AG10803 (cell line): Measurements from ENCODE around the gene MLF2.
A peak's percentile ranks its signal among the peaks of the same experiment; 100 is the strongest.

Experiments used
- DNase-seq: peaks from one replicate; pipeline ENCODE4 v3.0.0; 2010; ENCODE audit warnings: low read depth
- H3K4me3 ChIP-seq: 2 replicates; pipeline ENCODE4 v1.5.1; 2011; ENCODE audit warnings: mild to moderate bottlenecking, low read length, control low read depth
- TF ChIP-seq, protein P1 (sequence below): conservative IDR thresholded peaks from 2 replicates; pipeline ENCODE4 v1.5.1; 2011; ENCODE audit warnings: mild to moderate bottlenecking, low read length, control low read depth, inconsistent platforms

MLF2 gene

DNA sequence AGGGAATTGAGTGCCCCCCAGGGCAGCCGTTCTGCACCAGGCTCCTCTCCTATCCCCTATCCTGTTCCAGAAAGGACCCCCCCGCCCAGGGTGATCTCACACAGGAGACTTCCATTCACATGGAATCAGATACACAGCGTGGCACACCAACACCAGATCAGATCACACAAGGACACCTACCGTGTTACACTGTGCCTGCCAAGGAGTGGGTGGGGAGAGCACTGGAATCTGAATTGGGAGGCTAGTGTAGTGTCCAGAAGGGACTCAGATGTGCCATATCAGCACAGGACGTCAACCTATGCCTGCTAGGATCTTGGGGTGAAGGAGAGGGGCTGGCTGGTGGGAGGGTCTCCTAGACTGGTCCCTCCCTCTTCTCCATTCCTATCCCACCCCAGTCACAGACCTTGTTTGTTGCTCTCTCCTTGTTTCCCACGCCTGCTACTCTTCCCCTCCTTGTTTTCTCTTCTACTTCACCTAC lies 15.5 kb upstream of the MLF2 start:
- peak overlapping the region; percentile 87 for H3K4me3 ChIP-seq
- no peak for DNase-seq
- TF ChIP-seq, protein P1, sequence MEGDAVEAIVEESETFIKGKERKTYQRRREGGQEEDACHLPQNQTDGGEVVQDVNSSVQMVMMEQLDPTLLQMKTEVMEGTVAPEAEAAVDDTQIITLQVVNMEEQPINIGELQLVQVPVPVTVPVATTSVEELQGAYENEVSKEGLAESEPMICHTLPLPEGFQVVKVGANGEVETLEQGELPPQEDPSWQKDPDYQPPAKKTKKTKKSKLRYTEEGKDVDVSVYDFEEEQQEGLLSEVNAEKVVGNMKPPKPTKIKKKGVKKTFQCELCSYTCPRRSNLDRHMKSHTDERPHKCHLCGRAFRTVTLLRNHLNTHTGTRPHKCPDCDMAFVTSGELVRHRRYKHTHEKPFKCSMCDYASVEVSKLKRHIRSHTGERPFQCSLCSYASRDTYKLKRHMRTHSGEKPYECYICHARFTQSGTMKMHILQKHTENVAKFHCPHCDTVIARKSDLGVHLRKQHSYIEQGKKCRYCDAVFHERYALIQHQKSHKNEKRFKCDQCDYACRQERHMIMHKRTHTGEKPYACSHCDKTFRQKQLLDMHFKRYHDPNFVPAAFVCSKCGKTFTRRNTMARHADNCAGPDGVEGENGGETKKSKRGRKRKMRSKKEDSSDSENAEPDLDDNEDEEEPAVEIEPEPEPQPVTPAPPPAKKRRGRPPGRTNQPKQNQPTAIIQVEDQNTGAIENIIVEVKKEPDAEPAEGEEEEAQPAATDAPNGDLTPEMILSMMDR, result no peak

DNA sequence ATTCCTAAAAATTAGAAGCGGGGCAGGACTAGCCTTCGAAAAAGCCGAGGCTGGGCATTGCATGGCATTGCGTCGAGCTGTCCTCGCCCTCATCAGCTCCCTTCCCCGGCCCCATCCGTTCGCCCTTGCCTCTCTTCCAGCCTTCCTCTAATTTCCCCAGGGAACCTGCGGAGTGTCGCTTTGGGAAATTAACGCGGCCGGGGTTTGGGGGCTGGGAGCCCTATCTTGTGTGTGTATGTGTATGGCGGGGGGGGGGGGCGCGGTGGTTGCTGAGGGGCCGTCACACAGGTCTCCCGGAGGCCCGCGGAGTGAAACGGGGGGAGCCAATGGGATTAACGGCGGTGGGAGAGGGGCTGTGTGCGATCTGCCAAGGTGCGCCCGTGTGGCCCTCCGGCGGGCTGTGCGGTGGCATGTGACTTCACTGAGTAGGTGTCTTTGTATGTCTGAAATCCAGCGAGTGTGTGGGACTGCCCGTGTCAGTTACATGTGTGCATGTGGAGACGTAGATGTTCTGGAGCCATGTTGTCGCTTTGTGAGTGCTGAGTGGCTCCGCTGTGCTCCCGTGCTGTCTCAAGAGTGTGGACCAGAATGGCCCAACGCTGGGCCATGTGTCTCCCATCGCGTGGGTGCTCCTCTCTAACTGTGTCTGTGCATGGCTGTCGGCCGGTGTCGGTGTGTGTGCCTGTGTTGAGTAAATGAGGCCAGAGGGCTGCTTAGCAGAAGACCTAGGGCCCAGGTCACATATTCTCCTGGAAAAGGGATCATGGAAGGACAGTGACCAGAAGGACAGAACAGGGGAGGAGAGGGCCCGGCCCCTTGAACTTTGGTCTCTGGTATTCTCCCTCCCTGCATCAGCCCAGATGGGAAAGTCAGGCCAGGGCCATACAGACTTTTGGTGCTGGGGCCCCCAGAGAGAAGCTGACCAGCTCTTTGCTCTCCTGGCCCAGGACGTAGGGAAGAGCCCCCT lies 14.7 kb upstream of the MLF2 start:
- H3K4me3 ChIP-seq, result peak overlapping the region; percentile 87
- TF ChIP-seq, protein P1, result no peak
- peak; percentile 34 for DNase-seq

DNA sequence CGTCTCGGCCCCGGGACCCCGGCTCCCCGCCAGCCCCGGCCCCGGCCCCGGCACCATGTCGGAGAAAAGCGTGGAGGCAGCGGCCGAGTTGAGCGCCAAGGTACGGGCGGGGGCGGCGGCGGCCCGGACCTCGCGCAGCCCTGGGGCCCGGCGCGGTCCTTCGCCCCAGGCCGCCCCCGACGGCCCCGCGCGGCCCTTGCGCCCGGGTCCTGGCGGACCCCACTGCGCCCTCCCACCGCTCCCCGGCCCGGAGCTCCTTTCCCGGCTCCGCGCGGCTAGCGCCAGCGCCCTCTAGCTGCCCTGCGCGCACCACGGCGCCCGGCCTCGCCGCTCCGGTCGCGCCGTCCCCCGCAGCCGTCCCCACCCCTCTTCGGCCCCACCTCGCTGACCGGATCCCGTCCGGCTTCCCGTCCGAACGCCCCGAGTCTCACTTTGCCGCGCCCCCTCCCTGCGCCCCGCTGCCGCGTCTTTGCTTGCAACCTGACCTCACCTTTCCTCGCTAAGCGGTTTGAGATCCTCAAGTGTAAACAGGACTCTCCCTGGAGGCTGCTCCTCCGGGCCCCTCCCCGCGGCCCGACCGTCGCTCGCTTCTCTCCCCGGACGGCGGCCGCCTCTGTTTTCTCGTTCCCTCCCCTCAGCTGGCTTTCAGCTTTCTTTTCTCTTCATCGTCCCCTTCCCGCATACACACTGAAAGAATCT lies 13.9 kb upstream of the MLF2 start:
- peak; percentile 60 for DNase-seq
- TF ChIP-seq, protein P1, result peak; percentile 41
- H3K4me3 ChIP-seq, result peak overlapping the region; percentile 87

DNA sequence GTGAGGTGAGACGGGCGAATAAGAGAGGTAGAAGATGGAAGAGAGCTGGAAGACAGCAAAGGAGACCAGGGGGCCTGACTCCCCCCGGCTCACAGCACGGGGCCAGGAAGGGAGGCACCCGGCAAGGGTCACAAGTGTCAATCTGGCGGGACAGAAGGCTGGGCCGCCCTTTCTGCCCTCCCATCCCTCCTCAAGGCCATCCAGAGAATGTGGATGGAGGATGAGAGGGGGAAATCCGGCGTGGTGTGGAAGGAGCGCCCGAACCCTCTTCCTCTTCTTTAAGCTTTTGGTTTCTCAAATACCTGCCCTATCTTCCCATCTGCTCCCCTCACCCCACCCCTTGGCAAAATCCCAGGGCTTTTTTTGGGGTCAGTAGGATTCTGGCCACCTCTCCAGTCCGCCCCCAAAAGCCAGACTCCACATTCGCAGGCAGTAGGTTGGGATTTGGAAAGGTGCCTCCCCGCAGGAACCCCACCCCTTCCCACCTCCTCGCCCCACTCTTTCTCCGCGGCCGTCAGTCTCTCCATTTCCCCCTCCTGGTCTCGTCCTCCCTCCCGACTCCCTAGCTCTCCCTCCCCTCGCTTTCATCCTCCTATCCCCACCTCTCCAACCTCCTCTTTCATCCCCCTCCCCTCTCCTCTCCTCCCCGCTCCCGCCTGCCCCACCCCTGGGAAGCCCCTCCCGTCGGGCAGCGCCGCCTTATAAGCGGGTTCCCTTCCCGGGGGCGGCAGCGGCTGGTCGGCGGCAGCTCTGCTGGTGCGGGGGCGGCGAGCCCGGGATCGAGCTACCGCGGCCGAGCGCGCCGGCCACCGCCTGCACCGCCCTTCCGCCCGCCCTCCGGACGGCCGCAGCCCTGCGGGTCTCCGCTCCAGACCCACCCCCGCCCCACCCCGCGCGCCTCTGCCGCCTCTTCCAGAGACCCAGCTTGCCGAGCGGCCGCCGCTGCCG lies 13.0 kb upstream of the MLF2 start, which contains the start of gene PTMS:
Gene PTMS (plus strand): TSS at position 730 of the 948 bp plus-strand sequence. CDS start 343 bp downstream, outside the sequence.
- TF ChIP-seq, protein P1, result no peak
- H3K4me3 ChIP-seq, result peak within 1 kb of the TSS; percentile 87
- DNase-seq, result peak; percentile 91

DNA sequence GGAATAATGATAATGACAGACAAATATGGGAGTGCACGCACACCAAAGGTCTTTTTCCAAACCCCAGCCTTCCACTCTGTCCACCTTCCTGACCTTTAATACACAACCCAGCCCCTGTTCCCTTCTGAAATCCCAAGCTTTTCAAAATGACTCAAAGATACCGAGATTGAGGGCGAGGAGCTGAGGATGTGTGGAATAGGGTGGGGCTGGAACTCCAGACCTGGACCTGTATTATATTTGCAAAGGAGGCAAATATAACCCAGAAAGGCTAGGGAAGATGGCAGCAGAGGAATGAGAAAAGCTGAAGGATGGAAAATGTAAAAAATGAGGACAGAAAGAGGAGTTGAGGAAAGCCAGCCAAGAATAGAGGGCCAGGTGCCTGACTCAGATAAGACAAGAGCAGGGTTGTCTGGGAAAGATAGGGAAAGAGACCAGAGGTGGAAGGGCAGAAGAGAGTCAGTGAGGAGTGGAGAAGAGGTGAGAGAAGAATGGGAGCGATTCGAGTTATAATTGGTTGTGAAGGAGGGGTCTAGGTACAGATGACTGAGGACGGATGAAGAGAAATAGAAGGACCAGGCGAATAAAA lies 12.2 kb upstream of the MLF2 start:
- TF ChIP-seq, protein P1, result no peak
- peak overlapping the region; percentile 87 for H3K4me3 ChIP-seq
- no peak for DNase-seq
